ENCODE measurements around the gene PGBD4.

GRCh38 chr15:34154725-34155204 is 52.9 kb downstream of the PGBD4 start:
- TF ChIP-seq EZH2phosphoT487 (IDR thresholded peaks at IDR 0.05; ENCODE audit: borderline replicate concordance) (no peak), CTCF (conservative IDR thresholded peaks at IDR 0.05; ENCODE audit: low read length) (no peak)
